ENCODE measurements around the gene PLCH1.

DNA sequence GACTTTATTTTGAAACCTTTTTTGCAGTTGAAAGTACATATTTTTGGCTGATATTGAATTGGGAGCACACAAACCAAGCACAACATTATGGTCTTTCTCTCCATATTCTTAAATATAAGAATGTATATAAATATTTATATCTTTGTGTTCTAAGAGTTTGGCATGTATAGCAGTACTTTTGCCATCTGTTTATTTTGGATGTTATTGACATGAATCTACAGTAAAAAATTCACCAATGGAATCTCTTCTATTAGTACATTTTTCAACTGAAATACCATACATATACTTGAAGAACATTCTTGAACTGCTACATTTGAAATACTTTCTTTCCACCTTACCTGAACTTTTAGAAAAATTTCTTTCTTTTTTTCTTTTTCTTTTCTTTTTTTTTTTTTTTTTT lies 342.2 kb downstream of the PLCH1 start:
- TF ChIP-seq, protein P1, sequence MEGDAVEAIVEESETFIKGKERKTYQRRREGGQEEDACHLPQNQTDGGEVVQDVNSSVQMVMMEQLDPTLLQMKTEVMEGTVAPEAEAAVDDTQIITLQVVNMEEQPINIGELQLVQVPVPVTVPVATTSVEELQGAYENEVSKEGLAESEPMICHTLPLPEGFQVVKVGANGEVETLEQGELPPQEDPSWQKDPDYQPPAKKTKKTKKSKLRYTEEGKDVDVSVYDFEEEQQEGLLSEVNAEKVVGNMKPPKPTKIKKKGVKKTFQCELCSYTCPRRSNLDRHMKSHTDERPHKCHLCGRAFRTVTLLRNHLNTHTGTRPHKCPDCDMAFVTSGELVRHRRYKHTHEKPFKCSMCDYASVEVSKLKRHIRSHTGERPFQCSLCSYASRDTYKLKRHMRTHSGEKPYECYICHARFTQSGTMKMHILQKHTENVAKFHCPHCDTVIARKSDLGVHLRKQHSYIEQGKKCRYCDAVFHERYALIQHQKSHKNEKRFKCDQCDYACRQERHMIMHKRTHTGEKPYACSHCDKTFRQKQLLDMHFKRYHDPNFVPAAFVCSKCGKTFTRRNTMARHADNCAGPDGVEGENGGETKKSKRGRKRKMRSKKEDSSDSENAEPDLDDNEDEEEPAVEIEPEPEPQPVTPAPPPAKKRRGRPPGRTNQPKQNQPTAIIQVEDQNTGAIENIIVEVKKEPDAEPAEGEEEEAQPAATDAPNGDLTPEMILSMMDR (IDR thresholded peaks at IDR 0.05; ENCODE audit: poor library complexity): no peak
- TF ChIP-seq EZH2phosphoT487 (IDR thresholded peaks at IDR 0.05; ENCODE audit: low read depth, severe bottlenecking, unreplicated experiment): no peak

All from hepatocyte (in vitro differentiated cells).